Astrocyte of the hippocampus (primary cell): ENCODE results near the gene FGA.
A peak's percentile ranks its signal among the peaks of the same experiment; 100 is the strongest.

Experiments
- DNase-seq: peaks from one replicate; pipeline ENCODE4 v3.0.0; 2011; ENCODE audit warnings: low read depth, low spot score

Gene FGA

DNA sequence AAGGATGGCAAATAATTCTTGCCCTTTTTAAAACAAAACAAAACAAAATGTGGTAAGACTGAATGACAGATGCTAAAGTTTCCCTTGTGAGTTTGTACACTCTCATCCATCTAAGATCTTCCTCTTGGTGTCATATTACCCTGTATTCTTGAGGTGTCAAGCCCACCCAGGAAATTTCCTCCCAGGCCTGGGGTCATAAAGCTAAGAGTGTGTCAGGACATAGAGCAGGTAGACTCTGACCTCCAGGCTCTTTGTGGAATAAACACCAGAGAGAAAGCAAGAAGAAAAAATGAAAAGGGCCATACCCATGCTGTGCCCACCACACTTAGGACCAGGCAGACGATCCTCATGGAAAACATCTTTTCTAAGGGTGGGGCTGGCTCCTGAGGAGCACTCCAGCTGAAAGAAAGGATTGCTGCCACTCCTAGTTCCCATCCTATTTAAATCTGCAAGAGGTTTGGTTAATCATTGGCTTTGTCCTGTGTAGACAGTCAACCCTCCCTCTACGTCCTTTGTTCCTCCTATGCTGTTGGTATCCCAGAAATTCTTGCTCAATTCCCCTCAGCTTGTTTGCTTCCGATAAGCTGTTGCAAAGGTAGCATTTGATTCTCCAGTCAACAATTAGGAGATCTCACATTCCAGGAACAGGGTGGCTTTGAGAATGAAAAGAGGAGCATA is at the start of gene FGA:
Gene FGA (minus strand): TSS at position 414 of the 678 bp plus-strand sequence. CDS start 55 bp downstream, at position 359.
- no peak for DNase-seq

DNA sequence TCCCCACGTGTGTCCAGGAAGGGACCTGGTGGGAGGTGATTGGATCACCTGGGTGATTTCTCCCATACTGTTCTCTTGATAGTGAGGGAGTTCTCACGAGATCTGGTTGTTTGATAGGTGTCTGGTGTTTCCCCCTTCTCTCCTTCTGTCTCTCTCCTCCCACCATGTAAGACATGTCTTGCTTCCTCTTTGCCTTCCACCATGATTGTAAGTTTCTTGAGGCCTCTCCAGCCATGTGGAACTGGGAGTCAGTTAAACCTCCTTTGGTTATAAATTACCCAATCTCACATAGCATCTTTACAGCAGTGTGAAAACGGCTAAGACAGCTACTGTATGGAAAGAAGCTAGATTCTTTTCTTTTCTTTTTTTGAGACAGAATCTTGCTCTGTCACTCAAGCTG is 43.5 kb upstream of the FGA start:
- no peak for DNase-seq

DNA sequence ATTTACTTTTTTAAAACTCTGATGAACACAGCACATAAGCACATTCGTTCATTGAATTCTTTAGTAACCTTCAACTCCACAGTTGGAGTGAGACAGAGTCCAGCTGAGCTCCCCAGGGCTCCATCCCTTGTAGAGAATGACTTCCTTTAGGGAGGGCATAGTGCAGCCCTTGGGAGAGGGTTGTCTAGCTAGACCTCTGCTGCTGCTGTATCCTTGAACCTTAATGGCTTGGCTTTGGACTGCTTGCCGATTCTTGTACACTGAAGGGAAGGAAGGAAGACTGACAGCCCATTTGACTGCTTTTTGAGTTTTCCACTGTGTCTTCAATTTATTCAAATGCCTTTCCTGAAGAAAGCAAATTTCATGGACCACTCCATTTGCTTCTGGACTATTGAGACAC is 41.3 kb upstream of the FGA start:
- no peak for DNase-seq

DNA sequence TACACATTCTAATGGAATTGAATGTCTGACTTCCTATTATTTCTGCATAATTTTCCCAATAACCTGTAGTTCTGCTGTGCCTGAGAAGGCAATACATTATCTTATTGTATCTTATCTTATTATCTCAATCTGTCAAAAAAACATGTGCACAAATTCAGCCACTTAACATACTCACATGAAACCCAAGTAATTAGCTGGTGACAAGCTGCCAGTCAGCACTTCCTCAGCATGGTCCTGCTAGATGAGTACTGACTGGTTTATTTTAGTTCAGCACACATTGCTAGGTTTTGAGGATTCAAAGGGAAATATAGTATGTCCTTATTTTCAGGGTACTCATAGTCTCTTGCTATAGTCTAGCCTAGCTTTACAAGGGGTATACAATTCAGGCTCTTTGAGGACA is 39.8 kb upstream of the FGA start:
- no peak for DNase-seq

DNA sequence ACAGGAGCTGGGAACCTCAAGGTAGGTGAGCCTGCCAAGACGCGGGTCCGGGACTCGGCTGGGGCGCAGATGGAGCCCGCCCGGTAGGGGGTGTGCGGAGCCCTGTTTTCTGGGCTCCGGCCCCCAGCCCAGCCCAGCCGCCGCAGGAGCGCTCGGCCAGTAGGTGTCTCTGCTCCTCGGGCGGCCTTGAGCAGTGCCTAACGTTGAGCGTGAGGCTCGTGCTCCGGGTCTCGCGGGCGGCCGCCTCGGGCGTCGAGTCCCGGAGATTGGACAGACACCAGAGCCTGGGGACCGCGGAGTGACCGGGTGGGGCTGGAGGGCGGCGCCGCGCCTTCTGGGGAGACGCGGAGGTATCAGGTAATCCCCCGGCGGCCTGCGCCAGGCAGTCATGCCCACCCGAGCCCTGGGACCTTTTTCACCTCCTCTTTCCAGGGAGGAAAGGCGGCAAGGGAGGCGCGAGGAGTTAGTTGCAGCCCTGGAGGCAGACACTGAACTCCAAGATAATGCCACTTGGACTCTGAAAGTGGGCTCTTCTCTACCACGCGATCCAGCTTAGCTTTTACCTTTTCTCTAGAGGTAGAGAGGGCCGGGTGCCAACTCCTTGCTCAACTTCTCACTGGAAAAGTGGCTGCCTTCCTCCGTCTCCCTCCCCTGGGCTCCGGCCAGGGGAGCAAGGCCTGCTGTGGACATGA is 36.4 kb upstream of the FGA start:
- peak; percentile 83 for DNase-seq

DNA sequence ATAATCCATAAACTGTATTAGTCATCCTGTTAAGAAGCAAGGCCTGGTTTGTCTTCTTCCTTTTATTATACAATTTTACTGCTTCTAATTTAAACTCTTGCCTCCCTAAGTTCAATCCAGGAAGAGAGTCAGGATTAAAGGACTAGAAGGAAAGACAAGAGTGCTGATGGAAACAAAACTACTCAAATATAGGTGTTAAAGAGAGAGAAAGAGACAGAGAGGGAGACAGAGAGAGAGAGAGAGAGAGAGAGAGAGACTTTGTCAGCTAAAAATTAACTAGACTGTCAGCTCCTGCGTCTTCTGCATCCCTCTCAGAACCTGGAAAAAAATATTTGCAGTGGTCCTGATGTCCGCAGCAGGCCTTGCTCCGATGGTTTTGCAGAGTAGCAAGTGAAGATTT is 35.4 kb upstream of the FGA start:
- DNase-seq, result no peak

DNA sequence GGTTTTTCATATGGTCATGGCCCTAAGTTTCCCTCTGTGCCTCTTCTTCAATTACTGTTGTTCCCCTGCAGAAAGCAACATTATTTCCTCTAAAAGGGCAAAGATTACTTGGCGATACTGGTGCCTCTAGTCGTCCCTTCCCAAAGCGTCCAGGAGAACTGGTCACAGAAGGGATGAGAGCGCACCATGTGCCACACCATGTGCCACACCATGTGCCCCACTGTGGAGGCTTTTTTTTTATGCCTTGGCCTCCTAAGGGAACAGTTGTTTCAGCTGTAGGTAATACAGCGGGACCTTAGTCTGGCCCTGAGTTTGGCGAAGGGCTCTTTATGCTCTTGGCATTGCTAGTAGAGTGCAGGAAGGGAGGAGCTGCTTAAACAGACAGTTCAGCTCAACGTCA is 33.5 kb upstream of the FGA start:
- DNase-seq, result no peak

DNA sequence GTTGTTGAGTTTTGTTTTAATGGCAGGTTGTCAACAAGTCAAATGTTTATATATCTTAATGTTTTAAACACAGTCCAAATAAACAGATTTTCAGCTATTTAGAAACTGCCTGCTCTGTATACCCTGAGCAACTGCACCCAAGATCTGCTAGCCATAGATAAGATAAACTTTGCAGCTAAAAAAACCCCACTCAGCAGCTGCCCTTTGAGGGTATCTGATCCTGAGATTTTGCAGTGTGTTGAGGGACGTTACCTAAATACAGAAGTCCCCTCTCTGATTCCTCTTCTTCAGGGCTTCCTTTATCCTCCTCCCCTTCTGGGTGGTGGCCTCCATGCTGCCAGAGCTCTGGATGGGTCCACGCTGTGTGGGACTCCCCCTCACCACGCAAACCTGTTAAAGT is 32.9 kb upstream of the FGA start:
- no peak for DNase-seq

DNA sequence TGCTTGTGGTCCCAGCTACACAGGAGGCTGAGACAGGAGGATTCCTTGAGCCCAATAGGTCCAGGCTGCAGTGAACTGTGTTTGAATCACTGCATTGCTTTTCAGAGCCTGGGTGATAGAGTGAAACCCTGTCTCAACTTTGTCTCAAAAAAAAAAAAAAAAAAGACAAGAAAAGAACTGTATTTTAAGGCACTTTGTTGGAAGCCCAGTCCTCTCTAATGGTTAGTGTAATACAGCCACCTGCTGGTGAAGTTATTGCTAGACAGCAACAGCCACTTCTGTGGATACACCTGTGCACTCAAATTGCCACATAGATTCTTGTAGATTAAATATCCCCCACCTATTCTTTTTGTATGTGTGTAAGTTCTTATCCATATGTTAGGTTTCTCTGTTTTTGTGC is 32.1 kb upstream of the FGA start:
- DNase-seq, result peak; percentile 69

DNA sequence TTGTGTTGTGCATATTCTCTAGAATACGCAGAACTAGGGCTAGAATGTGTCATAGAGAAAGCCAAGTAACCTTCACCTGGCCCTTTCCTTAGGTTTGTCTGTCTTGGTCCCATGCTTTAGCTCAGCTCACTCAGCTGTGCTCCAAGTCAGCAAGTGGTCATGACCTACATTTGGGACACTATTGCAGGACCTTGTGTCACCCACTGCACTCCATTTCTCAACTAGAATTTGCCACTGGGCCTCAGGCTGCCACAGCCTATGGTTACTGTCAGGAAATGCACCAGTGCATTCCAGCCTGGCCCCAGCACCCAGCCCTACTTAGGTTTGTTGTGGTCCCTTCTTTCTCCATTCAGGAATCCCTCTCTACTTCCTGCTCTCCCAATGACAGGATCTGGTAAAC is 29.6 kb upstream of the FGA start:
- DNase-seq, result no peak

DNA sequence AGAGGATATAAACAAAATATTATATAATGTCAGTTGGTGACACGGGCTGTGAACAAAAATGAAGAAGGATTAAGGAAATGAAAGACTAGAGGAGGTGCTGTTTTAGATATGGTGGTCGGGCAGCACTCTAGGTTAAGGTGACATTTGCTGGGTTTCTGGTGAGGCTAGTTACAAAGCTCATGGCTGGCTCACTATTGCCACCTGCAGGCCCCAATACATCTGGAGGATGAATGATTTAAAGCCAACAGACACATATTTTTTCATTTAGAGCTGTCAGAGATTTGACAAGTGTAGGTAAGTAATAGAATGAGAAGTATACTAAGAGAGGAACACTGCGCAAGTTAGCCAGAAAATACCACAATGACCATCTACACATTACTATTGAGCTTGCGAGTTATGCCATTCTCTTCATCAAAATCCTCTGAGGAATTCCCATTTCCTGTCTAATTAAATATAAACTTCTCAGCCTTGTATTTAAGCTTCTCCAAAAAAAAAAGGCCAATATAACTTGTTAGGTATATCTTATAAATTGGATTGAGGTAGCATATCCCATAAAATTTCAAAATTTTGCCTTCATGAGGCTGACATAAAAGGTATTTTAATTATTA is 28.3 kb upstream of the FGA start:
- peak; percentile 75 for DNase-seq

DNA sequence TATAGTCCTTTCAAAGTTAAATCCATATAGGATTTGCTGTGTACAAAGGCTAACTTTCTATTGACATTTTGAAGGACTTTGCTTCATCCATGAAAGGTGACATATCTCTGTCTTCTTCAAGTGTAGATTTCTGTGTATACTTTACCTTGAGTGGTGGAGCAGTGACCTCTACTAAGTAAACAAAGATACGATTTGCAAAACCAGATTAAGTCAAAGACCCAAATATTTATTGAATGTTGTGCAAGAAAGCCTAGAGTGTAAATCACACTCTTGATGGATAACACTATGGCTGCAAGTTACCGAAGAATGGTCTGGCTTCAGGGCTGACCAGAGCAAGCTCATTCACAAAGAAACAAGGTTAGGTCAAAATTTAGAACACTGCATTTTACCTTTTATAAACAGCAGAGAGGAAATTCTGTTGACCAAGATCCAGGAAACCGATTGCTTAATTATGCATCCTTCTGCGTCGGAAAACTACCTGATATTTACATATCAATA is 27.3 kb upstream of the FGA start:
- DNase-seq, result no peak

DNA sequence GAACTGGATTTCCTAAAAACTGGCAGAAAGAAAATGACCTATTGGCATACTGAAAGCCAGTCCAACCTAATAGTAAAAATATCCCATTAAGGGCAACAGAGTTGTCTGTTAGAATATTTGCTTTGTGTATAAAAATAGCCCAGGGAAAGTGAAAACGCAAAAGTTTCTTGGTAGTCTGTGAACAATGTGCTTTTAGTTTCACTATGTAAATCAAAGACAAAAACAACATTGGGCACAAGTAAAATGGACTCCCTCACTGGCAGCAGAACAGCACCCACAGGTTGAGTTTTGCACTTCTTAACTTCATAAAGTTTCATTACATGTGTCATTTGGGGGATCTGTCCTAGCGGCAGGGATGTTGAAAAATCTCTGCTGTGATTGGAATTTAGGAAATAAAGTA is 26.2 kb upstream of the FGA start:
- peak; percentile 9 for DNase-seq

DNA sequence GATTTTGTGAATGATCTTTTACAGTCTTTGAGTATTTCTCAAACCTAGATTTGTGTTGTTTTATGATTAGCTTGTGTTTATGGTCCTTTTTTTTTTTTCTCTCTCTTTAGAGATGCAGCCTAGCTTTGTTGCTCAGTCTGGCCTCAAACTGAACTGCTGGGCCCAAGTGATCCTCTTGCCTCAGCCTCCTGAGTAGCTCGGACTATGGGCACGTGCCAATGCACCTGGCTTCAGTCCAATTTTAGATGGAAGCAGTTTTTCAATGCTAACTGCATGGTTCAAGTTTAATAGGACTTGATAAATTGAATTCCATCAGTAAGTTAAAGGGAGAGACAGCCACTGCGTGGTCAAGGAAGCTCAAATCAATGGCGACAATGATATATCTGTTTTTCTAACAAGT is 25.7 kb upstream of the FGA start:
- DNase-seq, result no peak

DNA sequence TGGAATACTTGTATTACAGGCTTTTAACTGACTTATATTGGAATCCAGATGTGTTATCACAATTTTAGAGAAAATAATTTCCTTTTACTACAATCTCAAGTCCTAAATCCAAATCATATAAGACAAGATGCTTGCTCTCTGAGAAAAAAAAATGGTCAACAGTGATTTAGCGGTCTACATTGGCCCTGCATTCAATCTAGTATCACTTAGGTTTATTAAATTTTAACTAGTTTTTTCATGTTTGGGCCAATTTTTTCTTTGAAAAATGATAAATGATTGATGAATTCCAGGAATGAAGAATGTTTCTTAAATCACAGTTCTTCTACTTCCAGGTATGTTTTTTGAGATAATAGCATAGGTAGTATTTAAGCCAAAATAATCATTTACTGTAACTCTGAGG is 24.7 kb upstream of the FGA start:
- no peak for DNase-seq

DNA sequence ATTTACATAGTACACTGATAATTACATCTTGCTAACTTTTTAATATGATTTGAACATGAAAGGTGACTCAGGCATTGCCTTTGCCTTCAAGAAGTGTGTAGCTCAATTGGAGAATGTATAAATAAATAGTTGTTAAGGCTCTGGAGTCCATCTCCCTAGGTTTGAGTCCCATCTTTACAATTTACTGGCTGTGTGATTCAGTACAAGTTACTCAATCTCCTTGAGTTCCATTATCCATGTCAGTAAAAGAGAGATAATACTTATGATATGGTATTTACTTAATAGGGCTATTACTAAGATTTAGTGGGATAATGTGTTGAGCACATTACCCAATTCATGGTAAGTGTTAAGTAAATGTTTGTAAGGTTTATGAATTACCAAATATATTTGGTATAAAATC is 23.8 kb upstream of the FGA start:
- no peak for DNase-seq

DNA sequence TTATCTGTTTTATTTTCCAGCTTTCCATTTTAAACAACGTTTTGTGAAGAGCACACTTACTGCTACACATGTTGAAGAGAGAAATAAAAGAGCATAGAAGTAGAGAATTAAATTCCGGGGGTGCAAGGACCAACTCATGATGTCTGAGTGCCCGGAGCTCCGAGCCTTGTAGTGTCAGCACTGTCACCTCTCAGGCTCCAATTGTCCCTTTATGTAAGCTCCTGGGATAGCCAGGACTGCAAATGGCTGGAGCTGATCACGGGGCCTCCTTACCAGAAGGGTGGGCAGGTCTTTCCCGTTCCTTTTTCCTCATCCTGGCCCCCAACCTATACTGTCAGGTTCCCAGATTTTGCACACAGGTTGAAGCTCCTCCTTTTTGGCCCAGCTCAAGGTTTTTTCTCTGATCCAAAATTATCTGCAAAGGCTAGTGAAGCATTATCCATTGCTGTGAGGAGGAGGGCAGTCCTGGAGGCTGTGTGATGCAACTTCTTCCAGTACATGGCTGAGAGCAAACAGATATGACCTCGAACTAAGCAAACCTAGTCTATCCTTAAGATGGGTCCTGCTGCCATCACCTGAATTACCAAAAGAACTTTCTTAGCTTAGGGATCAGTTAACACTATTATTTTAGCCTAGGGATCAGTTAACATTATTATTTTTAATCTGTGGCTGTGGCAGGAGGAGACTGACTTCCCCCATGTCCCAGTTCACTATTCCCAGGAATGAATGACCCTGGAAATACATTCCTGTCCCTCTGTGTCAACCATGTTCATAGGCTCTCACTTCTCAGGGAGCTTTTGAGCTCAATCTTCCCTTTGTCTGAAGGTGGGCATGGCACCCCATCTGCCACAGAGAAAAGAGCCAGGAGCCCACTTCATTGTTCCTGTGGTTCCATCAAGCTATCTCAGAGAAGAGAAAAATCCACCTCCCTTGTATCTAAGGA is 22.2 kb upstream of the FGA start, which contains the start of gene FGG:
Gene FGG (minus strand): TSS at position 185 of the 943 bp plus-strand sequence. CDS start 47 bp downstream, at position 138.
- no peak for DNase-seq

DNA sequence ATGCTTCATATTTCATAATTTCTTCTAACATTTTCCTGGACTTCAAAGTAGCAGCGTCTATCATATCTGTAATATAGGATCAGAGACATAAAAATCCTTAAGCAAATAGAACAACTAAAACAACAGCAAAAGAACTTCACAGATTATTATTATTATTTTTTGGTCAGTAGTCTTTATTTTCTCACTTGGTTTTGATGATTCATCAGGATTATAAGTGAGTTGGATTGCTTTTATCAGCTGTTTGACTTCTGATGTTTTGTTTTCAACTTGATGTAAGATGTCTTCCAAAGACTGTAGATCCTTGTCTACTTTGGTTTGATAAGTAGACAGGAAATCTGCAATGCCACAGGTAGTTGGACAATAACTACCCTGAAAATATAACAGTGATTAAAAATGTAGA is 21.3 kb upstream of the FGA start:
- DNase-seq, result no peak

DNA sequence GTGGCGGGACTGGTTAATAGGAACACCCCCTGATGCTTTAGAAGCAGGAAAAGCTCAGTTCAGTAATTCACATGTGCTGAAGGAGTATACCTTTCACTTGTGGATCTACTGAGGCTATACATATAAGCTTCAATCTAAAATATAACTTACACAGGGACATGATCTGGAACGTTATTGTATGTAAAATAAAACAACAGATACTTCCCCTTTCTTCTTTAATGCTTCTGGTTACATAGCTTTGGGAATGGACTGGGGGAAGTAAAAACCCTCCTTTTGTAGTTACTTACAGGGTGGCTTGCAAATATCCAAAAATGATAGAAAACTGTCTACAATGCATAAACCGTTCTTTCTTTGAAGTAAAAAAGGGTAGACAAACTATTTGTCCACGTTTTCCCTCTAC is 20.0 kb upstream of the FGA start:
- no peak for DNase-seq

DNA sequence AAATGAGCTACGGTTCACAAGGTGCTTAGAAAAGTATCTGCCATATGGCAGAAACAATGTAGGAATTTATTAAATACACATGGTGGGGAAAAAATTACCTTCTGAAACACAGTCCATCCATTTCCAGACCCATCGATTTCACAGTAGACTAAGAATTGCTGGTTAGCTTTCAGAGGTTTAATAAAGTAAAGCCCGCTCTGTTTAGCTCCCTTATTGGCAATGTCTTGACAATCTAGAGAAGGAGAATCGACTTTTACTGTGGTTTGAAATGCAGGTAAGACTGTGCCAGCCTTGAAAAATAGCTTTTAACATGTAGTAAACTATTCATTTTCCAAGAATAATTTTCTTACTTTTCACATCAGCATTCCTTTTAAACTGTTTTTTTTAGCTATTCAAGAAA is 19.0 kb upstream of the FGA start:
- DNase-seq, result no peak

DNA sequence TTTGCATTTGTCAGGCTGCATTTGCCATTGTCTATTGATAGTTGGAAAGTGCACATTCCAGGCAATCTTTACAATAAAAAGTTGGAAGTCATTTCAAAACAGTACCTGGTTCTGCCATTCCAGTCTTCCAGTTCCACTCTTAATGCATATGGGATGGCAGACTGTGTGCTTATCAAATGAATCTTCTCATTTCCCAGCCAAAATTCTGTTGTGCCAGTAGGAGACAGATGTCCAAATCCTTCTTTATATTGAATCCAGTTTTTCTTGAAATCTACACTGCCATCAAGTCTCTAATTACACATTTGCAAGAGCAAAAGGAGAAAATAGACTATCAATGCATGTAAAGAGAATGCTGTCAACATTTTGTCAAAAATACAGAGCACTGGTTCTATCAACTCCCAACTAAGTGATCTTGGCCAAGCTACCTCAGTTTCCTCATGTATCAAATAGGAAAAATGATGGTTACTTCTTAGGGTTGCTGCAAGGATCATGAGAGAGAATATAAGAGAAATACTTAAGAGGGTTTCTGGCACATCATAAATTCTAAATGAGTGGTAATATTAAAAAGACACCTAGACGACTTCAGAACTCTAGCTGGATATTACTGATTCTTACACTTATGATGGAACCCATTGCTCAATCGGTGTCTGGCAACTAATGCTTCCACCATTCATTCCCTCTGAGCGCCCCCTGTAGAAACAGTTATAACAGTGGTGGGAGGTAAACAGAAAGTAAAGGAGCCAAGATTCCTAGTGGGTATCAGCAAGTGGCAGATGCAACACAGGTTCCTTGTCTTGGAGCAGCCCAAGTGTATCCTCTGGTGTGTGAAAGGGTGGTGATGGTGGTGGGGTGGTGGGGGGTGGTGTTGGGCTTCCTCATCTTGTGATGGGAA is 18.1 kb upstream of the FGA start:
- DNase-seq, result no peak
